ENCODE data around the gene DMD.

The DMD gene

DNA sequence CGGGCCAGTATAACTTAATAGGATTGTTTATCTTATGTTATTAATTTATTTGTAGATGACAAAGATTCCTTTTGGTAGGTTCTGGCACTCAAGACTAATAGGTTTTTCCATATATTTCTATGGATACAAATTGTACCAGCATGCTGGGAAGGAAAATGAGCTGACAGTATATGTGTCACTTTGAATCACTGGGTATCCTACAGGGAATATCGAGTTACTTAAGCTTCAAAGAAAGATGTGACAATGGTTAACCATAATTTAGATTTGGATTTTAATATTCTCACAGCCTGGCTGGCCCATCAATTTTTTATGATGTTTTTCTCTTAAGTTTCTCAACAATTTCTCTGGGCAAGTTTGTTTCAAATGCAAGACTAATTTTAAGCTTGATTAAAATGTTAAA lies 1640.7 kb downstream of the DMD start:
- in situ Hi-C loops (cut with MboI; ENCODE audit: low sequenced_read_pairs, unreplicated experiment) = no loop called here
- TF ChIP-seq, protein P1, sequence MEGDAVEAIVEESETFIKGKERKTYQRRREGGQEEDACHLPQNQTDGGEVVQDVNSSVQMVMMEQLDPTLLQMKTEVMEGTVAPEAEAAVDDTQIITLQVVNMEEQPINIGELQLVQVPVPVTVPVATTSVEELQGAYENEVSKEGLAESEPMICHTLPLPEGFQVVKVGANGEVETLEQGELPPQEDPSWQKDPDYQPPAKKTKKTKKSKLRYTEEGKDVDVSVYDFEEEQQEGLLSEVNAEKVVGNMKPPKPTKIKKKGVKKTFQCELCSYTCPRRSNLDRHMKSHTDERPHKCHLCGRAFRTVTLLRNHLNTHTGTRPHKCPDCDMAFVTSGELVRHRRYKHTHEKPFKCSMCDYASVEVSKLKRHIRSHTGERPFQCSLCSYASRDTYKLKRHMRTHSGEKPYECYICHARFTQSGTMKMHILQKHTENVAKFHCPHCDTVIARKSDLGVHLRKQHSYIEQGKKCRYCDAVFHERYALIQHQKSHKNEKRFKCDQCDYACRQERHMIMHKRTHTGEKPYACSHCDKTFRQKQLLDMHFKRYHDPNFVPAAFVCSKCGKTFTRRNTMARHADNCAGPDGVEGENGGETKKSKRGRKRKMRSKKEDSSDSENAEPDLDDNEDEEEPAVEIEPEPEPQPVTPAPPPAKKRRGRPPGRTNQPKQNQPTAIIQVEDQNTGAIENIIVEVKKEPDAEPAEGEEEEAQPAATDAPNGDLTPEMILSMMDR (IDR thresholded peaks at IDR 0.05; ENCODE audit: borderline replicate concordance, control extremely low read depth, extremely low read depth, insufficient read depth, missing control alignments) = no peak
- DNase-seq (ENCODE audit: low spot score) = no peak

- TF ChIP-seq, protein P1 (IDR thresholded peaks at IDR 0.05; ENCODE audit: borderline replicate concordance, control extremely low read depth, extremely low read depth, insufficient read depth, missing control alignments) = no peak
- in situ Hi-C loops (cut with MboI; ENCODE audit: low sequenced_read_pairs, unreplicated experiment) = no loop called here
Measured at GRCh38 chrX:31563792-31564191, 1647.6 kb downstream of the DMD start.

GRCh38 chrX:31555506-31555905 lies 1655.8 kb downstream of the DMD start:
- in situ Hi-C loops (cut with MboI; ENCODE audit: low sequenced_read_pairs, unreplicated experiment) = no loop called here
- TF ChIP-seq, protein P1 (IDR thresholded peaks at IDR 0.05; ENCODE audit: borderline replicate concordance, control extremely low read depth, extremely low read depth, insufficient read depth, missing control alignments) = no peak
- DNase-seq (ENCODE audit: low spot score) = no peak

More at GRCh38 chrX:31563792-31564191, 1647.6 kb downstream of the DMD start:
- DNase-seq (ENCODE audit: low spot score) = no peak

DNA sequence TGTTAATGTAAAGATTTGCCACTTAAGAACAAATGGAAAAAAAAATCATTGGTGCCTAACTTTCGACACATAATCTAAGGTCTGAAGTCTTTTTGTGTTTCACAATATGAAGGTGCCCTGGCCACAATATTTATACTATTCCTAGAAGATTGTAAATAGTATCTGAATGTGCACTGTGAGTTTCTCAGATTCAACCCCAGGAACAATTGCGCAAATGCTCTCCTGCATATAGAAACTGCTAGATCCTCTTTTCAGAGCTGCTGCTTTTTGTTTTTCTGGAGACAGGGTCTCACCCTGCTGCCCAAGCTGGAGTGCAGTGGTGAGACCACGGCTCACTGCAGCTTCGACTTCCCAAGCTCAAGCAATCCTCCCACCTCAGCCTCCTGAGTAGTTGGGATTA lies 1659.4 kb downstream of the DMD start:
- TF ChIP-seq, protein P1 (IDR thresholded peaks at IDR 0.05; ENCODE audit: borderline replicate concordance, control extremely low read depth, extremely low read depth, insufficient read depth, missing control alignments) = no peak
- in situ Hi-C loops (cut with MboI; ENCODE audit: low sequenced_read_pairs, unreplicated experiment) = no loop called here
- no peak for DNase-seq (ENCODE audit: low spot score)

GRCh38 chrX:31550158-31550557 lies 1661.2 kb downstream of the DMD start:
- in situ Hi-C loops (cut with MboI; ENCODE audit: low sequenced_read_pairs, unreplicated experiment) = no loop called here
- DNase-seq (ENCODE audit: low spot score) = no peak

DNA sequence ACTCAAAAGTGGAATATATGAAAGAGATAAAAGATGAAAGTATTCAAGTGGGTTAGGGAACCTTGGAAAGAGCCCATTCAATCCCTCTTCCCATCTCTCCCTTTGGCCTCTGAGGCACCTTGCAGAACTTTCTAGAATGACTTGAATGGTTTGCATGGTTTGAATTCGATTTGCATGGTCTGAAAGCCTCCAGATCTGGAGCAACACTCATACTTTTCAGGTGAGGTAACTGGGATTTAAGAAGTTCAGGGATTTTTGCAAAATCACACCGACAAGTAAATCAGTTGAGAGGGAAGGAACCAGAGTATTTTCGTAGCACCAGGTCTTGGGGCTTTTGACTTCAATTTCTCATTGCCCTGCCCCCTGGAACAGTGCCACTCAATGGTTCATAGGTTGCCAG lies 1663.5 kb downstream of the DMD start:
- no peak for DNase-seq (ENCODE audit: low spot score)
- in situ Hi-C loops (cut with MboI; ENCODE audit: low sequenced_read_pairs, unreplicated experiment) = no loop called here
- TF ChIP-seq, protein P1 (IDR thresholded peaks at IDR 0.05; ENCODE audit: borderline replicate concordance, control extremely low read depth, extremely low read depth, insufficient read depth, missing control alignments) = no peak

More at GRCh38 chrX:31550158-31550557, 1661.2 kb downstream of the DMD start:
- TF ChIP-seq, protein P1 (IDR thresholded peaks at IDR 0.05; ENCODE audit: borderline replicate concordance, control extremely low read depth, extremely low read depth, insufficient read depth, missing control alignments) = no peak

- in situ Hi-C loops (cut with MboI; ENCODE audit: low sequenced_read_pairs, unreplicated experiment) = no loop called here
- no peak for DNase-seq (ENCODE audit: low spot score)
Measured at GRCh38 chrX:31547416-31547815, 1663.9 kb downstream of the DMD start.

More at GRCh38 chrX:31547416-31547815, 1663.9 kb downstream of the DMD start:
- TF ChIP-seq, protein P1 (IDR thresholded peaks at IDR 0.05; ENCODE audit: borderline replicate concordance, control extremely low read depth, extremely low read depth, insufficient read depth, missing control alignments) = no peak

Data from GM13976 (cell line).